Urinary bladder (tissue), 4 donors: ENCODE results near the gene PSKH1. TPM values are rescaled to one million over a fixed set of nuclear protein-coding genes. Genes with fewer than 3 reads are reported as not detected.

Experiments
- DNase-seq: peaks from one replicate; pipeline ENCODE4 v3.0.0-alpha.2; 2015; ENCODE audit errors: extremely low spot score
- H3K27ac ChIP-seq: one replicate; pipeline ENCODE4 v1.5.1; 2013; ENCODE audit warnings: low read depth, mild to moderate bottlenecking, moderate library complexity
- H3K36me3 ChIP-seq: one replicate; pipeline ENCODE4 v1.6.1; 2013; ENCODE audit warnings: mild to moderate bottlenecking, moderate library complexity; ENCODE audit not compliant: insufficient read depth
- H3K4me1 ChIP-seq: one replicate; pipeline ENCODE4 v1.6.1; 2013; ENCODE audit warnings: mild to moderate bottlenecking, moderate library complexity; ENCODE audit not compliant: insufficient read depth
- H3K4me3 ChIP-seq: one replicate; pipeline ENCODE4 v1.5.1; 2013; ENCODE audit warnings: low read depth, low read length
- WGBS: extraction: QIAGEN DNeasy Blood & Tissue Kit; methylation state at CpG from one replicate; pipeline ENCODE4 v1.1.7; 2013; 5-methylcytosine and 5-hydroxymethylcytosine counted together
- polyA plus RNA-seq: library from polyadenylated mRNA; stranded (reverse); fragments of 200-250 nt; gene quantifications from one replicate; pipeline ENCODE4 v1.2.3, GENCODE V29; 2013
- small RNA-seq: library from RNA; depleted of rRNA; stranded (forward); fragments of <200 nt; gene quantifications from one replicate; pipeline ENCODE3, GENCODE V24; 2014
- total RNA-seq: library from RNA; depleted of rRNA; stranded (reverse); fragments of >200 nt; gene quantifications from one replicate; pipeline ENCODE4 v1.2.3, GENCODE V29; 2014
- donor health status: healthy with polysubstance abuse.
- donor health status: healthy.

PSKH1 gene
- total and polyA plus RNA-seq, 2 donors, result 9.9 to 39.0 TPM

- Histone ChIP-seq H3K4me1 (no peaks in the 10 kb centered on the region), H3K27ac (no peak overlapping the region), H3K4me3 (no peak overlapping the region), H3K36me3 (no peaks in the 10 kb centered on the region)
- DNase-seq, result no peak
- WGBS, result 79% methylated on average over 9 of the region's 9 CpGs
Measured at GRCh38 chr16:67977469-67978227, 84.6 kb downstream of the PSKH1 start.

Small RNAs within 50 kb of the gene (small RNA-seq; reads per million reads assigned to genes)
- gene AC040162.2 (not detected), gene NRN1L (not detected)

Other genes with a start within 250 kb of the PSKH1 start
- 0.16 TPM for gene CARMIL2, start 248.1 kb upstream of the PSKH1 start, total RNA-seq
- gene CARMIL2, start 248.1 kb upstream of the PSKH1 start, polyA plus RNA-seq, result 0.99 TPM
- 9.5 TPM for gene ACD, start 233.0 kb upstream of the PSKH1 start, total RNA-seq
- gene ACD, start 233.0 kb upstream of the PSKH1 start, polyA plus RNA-seq, result 34.6 TPM
- gene PARD6A, start 232.3 kb upstream of the PSKH1 start, total RNA-seq, result 1.7 TPM
- gene PARD6A, start 232.3 kb upstream of the PSKH1 start, polyA plus RNA-seq, result 6.5 TPM
- gene ENKD1, start 226.5 kb upstream of the PSKH1 start, total RNA-seq, result 10.3 TPM
- 39.5 TPM for gene ENKD1, start 226.5 kb upstream of the PSKH1 start, polyA plus RNA-seq
- gene C16orf86, start 226.4 kb upstream of the PSKH1 start, total RNA-seq, result 1.2 TPM
- 9.9 TPM for gene C16orf86, start 226.4 kb upstream of the PSKH1 start, polyA plus RNA-seq
- gene GFOD2, start 173.9 kb upstream of the PSKH1 start, total RNA-seq, result 16.1 TPM
- 19.4 TPM for gene GFOD2, start 173.9 kb upstream of the PSKH1 start, polyA plus RNA-seq
- gene RANBP10, start 86.7 kb upstream of the PSKH1 start, total RNA-seq, result 6.0 TPM
- 14.1 TPM for gene RANBP10, start 86.7 kb upstream of the PSKH1 start, polyA plus RNA-seq
- gene TSNAXIP1, start 86.4 kb upstream of the PSKH1 start, total RNA-seq, result 1.2 TPM
- 2.0 TPM for gene TSNAXIP1, start 86.4 kb upstream of the PSKH1 start, polyA plus RNA-seq
- gene THAP11, start 50.9 kb upstream of the PSKH1 start, total RNA-seq, result 27.2 TPM
- 42.2 TPM for gene THAP11, start 50.9 kb upstream of the PSKH1 start, polyA plus RNA-seq
- 70.6 TPM for gene NUTF2, start 46.3 kb upstream of the PSKH1 start, total RNA-seq
- 117 TPM for gene NUTF2, start 46.3 kb upstream of the PSKH1 start, polyA plus RNA-seq
- 16.5 TPM for gene CENPT, start 45.6 kb upstream of the PSKH1 start, total RNA-seq
- gene CENPT, start 45.6 kb upstream of the PSKH1 start, polyA plus RNA-seq, result 49.4 TPM
- 31.8 TPM for gene EDC4, start 20.2 kb upstream of the PSKH1 start, total RNA-seq
- 43.2 TPM for gene EDC4, start 20.2 kb upstream of the PSKH1 start, polyA plus RNA-seq
- gene NRN1L, start 8.4 kb upstream of the PSKH1 start, total RNA-seq, result not detected
- gene NRN1L, start 8.4 kb upstream of the PSKH1 start, polyA plus RNA-seq, result 1.9 TPM
- gene CTRL, start 38.6 kb downstream of the PSKH1 start, total RNA-seq, result not detected
- gene CTRL, start 38.6 kb downstream of the PSKH1 start, polyA plus RNA-seq, result 0.91 TPM
- gene PSMB10, start 43.6 kb downstream of the PSKH1 start, total RNA-seq, result 26.1 TPM
- gene PSMB10, start 43.6 kb downstream of the PSKH1 start, polyA plus RNA-seq, result 74.1 TPM
- gene LCAT, start 50.9 kb downstream of the PSKH1 start, total RNA-seq, result 10.2 TPM
- gene LCAT, start 50.9 kb downstream of the PSKH1 start, polyA plus RNA-seq, result 18.5 TPM
- 50.7 TPM for gene SLC12A4, start 75.4 kb downstream of the PSKH1 start, total RNA-seq
- gene SLC12A4, start 75.4 kb downstream of the PSKH1 start, polyA plus RNA-seq, result 42.4 TPM
- gene DPEP3, start 87.2 kb downstream of the PSKH1 start, total RNA-seq, result not detected
- 0.09 TPM for gene DPEP3, start 87.2 kb downstream of the PSKH1 start, polyA plus RNA-seq
- gene DPEP2, start 106.2 kb downstream of the PSKH1 start, total RNA-seq, result 2.3 TPM
- 2.5 TPM for gene DPEP2, start 106.2 kb downstream of the PSKH1 start, polyA plus RNA-seq
- gene DPEP2NB, start 122.7 kb downstream of the PSKH1 start, total RNA-seq, result not detected
- not detected for gene DPEP2NB, start 122.7 kb downstream of the PSKH1 start, polyA plus RNA-seq
- 6.4 TPM for gene DDX28, start 130.0 kb downstream of the PSKH1 start, total RNA-seq
- gene DDX28, start 130.0 kb downstream of the PSKH1 start, polyA plus RNA-seq, result 11.5 TPM
- gene DUS2, start 130.0 kb downstream of the PSKH1 start, total RNA-seq, result 14.7 TPM
- 8.5 TPM for gene DUS2, start 130.0 kb downstream of the PSKH1 start, polyA plus RNA-seq
- gene NFATC3, start 192.1 kb downstream of the PSKH1 start, total RNA-seq, result 27.1 TPM
- gene NFATC3, start 192.1 kb downstream of the PSKH1 start, polyA plus RNA-seq, result 20.2 TPM